HG03135 (cell line): ENCODE measurements around the gene PLEKHH3.

Source experiments
- ATAC-seq: cut with Tn5 transposase; IDR thresholded peaks from one replicate; pipeline ENCODE4 v1.9.1; 2021; ENCODE audit warnings: mild to moderate bottlenecking, moderate library complexity; ENCODE audit not compliant: unreplicated experiment

Gene PLEKHH3, protein sequence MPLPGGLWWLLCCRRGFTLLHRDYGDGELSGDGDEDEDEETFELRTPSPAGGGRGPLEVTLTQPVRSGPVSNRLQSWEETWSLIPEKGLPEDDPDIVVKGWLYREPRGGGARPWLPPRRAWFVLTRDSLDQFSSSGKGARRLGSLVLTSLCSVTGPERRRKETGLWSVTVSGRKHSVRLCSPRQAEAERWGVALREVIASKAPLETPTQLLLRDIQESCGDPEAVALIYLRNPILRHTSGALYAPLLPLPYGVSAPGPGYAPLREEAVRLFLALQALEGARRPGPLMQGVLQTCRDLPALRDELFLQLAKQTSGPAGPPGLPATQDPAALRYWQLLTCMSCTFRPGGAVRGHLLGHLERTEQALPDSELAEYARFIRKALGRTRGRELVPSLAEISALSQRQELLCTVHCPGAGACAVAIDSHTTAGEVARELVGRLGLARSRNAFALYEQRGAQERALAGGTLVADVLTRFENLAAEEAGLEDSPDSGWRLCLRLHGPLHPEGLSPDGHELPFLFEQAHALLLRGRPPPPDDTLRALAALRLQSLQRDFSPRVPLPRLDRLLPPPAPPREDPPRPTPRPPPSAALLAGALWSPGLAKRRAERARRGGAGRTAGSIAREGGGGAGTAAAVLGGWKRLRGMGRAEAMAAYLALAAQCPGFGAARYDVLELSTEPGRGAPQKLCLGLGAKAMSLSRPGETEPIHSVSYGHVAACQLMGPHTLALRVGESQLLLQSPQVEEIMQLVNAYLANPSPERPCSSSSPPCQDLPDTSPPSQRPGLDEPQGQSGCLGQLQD

DNA sequence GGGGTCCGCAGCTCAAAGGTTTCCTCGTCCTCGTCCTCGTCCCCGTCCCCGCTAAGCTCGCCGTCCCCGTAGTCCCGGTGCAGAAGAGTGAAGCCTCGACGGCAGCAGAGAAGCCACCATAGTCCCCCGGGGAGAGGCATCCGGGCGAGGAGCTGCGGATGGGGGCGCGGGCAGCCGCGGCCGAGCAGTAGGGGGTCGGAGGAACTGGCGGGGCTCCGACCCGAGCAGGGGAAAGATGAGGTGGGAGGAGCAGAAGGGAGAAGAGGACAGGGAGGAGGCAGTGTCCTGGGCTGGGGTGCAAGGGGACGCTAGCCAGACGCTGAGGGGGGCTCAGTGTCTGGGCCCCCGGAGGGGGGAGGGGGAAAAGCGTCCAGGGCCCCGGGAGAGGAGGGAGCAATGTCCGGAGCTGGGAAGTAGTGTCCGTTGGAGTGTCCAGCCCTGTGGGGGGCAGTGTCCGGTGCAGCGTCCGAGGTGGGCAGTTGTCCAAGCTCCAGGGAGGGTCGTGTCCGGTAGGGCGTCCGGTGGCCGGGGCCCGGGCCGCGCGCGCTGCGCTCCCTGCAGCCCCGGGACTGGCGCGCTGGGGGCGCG is at the start of gene PLEKHH3:
Gene PLEKHH3, minus strand, starts transcription at position 571 of the 588 bp plus-strand sequence. Its CDS starts 431 bp downstream, at position 140.
- no peak for ATAC-seq

DNA sequence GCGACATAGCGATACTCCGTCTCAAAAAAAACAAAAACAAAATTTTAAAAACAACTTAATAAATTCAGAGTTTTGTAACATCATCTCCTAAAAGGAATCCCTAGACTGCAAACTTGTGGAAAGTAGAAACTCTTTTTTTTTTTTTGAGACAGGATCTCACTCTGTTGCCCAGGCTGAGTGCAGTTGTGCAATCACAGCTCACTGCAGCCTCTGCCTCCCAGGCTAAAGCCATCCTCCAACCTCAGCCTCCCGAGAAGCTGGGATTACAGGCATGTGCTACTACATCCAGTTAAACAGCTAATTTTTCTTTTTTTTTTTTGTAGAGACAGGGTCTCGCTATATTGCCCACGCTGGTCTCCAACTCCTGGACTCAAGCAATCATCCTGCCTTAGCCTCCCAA is 48.3 kb upstream of the PLEKHH3 start:
- no peak for ATAC-seq

DNA sequence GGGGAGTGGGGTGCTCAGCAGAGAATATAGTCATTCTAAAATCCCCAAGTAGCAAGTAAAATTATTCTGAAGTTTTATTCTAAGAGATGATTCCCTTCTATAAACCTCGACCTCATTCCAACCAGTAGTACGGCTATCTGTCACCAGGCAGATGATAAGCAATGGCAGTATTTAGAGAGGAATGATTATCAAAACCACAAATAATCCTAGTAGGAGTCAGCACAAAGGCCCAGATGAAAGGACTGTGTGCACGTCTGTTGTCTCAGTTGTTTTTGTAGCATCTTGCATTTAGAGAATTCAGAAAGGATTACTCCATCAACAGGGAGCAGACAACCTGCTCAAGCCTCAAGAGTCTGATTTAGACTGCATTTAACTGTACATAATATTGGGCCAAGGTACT is 46.8 kb upstream of the PLEKHH3 start:
- ATAC-seq: no peak

DNA sequence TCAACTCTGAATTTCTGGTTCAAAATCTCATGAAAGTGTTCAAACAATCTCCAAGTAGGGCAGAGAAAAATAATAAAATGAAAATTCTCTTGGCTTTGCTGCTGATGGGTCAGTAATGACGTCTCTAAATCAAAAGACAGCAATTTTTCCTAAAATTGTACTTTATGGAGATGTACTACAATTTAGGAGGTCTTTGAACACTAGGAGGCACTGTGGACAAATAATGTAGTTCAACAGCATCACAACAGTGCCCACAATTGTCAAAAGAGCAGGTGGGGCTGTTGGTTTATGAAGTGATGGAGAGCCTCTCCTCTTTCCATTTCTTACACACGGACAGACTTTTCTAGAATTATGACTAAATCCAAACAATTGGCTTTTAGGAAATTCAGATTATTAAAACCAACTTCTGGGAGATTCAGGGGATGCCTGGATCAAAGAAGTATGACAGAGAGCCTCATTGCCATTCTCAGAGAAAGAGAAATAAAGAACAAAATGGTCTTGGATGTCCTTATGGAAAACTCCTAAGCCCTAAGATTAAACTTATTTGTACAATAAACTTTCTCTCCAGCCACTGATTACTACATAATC is 44.3 kb upstream of the PLEKHH3 start:
- no peak for ATAC-seq

DNA sequence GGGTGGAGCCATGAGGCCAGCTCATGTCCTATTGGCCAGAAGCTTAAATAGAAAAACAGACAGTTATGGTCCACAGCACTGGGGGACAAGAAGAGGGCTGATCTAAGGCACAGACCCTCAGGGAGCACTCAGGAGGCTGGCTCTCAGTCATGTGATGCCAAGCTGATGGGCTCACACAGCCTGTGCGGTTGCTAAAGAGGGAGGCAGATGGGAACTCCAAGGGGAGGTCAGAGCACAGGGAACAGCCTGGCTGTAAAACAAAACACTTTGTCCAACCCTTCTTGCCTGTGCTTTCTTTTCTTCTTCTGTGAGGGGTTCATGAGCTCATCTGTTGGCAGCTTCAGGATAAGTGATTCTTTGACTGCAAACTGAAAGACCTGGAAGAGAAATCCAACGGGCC is 32.8 kb upstream of the PLEKHH3 start:
- ATAC-seq: no peak

DNA sequence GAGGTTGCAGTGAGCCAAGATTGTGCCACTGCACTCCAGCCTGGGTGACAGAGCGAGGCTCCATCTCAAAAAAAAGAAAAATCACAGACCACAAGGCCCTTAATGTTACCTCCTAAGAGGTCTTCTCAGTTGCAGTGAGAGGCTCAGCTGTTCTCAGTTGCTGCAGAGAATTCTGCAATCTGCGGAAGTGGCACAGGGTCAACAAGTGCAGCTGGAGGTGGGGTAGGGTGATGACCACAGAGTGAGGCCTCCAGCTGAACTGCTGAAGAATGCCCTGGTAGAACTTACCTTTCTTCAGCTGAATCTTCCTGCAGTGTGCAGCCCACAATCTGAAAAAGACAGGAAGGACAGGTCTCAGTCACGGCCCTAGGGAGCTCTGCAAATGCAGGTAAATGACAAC is 31.8 kb upstream of the PLEKHH3 start:
- ATAC-seq: no peak

DNA sequence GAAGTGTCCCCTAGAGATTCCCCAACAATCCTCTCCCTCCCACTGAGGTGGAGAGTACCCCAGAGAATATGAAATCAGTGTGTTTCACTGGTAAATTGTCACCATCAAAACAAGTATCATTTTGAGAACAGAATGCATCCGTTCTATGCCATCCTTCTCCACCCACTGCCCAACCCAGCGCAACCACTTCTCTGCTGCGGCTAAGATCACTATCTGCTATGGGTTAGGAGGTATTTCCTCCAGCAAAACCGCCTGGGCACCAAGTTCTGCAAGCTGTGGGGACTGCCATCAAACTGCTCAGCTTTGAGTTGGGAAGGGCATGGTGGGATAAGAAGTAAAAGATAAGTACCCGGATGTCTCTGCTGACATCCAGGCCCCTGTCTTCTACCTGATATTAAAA is 29.9 kb upstream of the PLEKHH3 start:
- ATAC-seq: no peak

DNA sequence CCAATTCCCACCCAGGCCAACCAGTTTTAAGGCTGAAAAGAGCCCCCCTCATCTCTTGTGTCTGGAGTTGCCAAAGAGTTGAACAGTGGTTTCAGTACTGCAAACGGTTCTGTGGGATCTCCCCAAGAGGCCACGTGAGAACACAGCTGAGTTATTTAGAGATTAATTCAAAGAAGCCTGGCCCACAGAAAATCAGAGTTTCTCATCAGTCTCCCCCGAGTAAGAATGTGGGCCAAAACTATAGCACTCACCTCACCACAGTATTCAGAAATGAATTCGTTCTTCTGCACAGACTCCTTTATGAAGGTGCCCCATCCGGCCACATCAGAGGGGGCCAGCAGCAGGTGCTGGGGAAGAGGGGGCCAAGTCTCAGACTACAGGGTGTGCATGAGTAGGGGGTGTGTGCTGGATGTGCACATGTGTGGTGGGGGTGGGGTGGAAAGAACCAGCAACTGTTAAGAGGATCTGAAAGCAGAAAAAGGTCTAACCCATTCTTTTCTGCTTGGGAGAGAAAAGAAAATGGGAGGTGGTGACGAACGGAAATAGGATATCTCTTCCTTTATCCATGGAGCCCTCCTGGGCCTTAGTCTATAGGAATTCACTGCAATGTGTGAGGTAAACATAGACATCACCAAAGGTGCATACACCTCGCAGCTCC is 28.2 kb upstream of the PLEKHH3 start:
- peak; percentile 71 for ATAC-seq

DNA sequence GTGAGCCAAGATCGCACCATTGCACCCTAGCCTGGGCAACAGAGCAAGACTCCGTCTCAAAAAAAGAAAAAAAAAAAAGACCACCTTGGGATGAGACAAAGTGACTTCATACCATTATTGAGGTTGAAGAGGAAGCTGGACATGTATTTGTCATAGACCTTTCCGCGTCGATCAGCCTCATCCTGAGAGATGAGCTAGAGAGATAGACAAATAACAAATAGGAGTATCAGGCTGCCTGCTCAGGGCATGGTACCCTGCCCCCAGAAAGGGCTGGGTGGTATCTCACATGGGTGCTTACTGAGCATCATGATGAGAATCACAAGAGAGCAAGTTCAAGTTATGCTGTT is 27.7 kb upstream of the PLEKHH3 start:
- no peak for ATAC-seq

DNA sequence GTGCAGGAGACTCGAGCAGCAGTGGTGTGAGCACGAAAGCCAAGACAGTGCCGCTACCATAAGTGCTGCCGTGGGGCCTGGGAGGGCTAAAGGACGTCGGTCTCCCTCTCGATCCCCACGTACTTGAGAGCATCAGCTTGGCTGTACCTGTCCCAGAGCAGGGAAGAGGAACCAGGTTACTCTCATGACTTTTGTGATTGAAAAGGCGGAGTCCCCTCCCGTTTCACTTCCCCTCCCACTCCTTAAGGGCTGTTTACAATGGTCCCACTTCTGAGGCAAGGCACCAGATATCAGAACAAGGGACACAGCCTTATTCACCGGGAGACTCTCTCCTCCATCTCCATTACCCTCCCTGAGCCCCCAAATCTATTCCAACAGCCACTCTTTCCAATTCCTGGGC is 25.7 kb upstream of the PLEKHH3 start:
- no peak for ATAC-seq

DNA sequence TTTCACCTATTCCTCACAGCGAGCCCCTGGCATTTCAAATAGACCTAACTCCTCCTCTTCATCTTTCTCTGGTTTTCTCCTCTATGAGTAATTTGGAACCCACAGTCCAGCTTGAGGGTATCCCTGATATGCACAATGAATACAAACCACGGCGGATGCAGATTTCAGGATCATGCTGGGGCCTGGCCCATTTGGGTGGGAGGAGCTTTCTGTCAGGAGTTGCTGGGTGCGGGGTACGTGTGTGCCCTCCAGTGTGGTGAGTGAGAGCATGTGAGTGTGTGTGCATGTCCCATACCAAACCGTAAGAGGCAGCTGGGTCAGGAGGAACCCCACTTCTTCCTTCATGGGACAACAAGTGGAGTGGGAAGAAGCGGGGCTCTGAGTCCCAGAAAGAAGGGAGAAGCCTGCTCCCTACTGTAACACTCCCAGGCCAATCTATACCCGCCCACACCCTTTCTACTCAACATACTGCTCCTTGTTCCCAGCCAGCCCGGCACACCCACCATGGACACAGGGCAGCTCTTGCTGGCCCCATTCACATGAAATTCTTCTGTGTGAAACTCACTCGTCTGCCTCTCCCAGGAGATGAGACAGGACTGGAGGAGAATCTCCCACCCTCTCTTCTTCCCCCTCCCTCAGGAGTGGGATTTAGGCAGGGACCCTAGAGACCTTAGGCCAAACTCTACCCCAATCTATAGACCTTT is 23.9 kb upstream of the PLEKHH3 start:
- no peak for ATAC-seq

DNA sequence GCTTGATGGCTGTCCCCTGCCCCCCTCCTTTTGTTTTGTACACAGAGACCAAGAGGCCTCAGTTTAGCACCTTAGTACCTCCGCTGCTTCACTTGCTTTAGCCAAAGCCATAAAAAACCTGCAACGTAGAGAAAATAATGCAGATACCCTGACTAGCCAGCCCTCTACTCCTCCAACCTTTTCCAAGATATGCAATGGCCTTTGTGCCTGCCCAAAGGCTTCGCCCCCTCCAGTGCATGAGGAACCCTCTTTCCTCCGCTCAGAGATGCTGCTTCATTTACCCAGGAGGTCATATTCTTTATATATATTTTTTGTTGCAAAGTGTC is 22.6 kb upstream of the PLEKHH3 start:
- no peak for ATAC-seq

DNA sequence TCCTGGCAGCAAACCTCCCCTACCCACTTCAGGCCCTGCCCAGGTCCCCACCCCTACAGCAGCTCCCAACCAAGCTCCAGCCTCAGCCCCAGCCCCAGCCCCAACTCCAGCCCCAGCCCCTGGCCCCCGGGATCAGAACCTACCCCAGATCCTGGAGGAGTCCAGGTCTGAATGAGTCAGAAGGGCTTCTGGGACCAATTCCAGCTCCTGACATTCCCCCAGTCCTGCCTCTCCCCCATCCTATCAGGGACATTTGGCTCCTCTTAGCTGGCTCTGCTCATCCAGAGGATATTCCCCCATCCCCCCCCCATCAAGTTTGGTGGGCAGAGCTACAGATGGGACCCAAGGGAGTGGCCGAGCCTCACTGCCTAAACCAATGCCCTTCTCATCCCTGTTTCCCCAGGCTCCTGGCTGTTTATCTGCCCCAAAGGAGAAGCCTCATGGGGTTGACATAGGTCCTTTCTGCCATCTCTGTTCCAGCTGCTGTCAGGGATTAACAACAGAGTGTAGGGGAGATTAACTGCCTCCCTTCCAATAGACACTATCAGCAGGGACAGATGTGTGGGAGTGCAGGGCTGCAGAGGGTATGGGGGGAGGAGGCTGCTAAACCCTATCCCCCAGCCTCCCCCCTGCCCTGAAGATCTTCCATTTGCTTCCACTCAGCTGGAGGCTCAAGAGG is 22.1 kb upstream of the PLEKHH3 start:
- no peak for ATAC-seq

DNA sequence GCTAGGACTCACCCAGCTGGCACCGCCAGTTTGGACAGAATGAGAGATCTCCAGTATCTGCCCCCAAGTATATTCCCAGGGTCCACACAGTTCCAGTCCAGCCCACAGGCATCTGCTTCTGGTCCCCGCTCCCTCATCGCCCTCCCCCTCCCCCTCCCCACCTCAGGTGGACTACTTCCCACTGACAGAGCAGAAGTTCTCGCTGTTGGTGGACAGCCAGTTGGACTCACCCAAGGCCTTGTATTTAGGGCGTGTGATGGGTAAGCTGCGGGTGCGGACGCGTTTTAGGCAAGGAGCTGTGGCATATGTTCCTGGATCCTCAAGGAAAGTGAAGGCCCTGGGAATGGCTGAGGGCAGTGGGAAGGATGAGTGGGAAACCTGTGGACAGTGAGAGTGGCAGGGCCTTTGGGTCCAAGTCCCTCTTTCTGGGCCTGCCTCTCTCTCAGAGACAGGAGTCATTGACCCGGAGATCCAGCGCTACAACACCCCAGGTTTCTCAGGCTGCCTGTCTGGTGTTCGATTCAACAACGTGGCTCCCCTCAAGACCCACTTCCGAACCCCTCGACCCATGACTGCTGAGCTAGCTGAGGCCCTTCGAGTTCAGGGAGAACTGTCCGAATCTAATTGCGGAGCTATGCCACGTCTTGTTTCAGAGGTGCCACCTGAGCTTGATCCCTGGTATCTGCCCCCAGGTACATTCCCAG is 20.5 kb upstream of the PLEKHH3 start:
- ATAC-seq: no peak

DNA sequence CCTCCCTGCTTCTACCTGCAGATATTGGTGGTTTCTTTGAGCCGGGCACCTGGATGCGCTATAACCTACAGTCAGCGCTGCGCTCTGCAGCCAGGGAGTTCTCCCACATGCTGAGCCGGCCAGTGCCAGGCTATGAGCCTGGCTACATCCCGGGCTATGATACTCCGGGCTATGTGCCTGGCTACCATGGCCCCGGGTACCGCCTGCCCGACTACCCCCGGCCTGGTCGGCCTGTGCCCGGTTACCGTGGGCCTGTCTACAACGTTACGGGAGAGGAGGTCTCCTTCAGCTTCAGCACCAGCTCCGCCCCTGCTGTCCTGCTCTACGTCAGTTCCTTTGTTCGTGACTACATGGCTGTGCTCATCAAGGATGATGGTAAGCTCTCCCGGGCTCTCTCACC is 18.7 kb upstream of the PLEKHH3 start:
- ATAC-seq: no peak

DNA sequence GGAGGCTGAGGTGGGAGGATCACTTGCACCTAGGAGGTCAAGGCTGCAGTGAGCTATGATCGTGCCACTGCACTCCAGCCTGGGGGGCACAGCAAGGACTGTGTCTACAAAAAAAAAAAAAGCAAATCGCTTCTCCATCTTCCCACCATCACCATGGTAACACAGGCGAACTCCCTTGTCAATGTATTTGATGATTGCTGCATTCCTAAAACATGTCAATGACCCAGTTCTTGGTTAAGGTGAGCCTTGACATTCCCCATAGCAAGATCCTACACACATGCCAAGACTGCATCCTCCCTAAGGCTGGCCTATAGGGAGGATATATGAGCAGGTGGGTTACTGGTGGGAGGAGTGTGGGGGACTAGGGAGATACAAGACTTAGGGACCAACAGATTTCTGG is 17.7 kb upstream of the PLEKHH3 start:
- no peak for ATAC-seq

DNA sequence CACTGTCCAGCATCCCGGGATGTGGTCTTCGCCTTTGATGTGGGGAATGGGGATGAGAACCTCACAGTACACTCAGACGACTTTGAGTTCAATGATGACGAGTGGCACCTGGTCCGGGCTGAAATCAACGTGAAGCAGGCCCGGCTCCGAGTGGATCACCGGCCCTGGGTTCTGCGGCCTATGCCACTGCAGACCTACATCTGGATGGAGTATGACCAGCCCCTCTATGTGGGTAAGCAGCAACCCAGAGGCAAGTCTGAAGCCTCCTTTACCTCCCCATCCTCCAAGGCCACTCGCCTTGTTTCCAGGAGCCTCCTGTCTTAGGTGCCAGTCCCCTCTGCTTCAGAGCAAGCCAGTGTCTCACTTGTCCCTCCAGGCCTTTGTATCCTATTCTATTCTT is 15.7 kb upstream of the PLEKHH3 start:
- ATAC-seq: no peak

DNA sequence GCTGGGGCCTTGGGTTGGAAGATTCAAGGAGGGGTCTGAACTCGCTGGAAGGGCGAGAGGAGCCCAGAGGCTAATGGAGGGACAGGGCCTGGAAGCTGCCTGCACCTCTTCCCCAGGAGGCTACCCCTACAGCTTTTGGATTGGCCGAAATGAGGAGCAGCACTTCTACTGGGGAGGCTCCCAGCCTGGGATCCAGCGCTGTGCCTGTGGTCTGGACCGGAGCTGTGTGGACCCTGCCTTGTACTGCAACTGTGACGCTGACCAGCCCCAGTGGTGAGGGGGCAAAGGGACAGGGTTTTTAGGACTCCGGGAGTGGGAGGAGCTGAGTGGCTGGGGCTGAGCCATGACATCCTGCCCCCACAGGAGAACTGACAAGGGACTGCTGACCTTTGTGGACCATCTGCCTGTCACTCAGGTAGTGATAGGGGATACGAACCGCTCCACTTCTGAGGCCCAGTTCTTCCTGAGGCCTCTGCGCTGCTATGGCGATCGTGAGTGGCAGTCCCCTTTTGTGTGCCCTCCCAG is 14.3 kb upstream of the PLEKHH3 start:
- no peak for ATAC-seq

DNA sequence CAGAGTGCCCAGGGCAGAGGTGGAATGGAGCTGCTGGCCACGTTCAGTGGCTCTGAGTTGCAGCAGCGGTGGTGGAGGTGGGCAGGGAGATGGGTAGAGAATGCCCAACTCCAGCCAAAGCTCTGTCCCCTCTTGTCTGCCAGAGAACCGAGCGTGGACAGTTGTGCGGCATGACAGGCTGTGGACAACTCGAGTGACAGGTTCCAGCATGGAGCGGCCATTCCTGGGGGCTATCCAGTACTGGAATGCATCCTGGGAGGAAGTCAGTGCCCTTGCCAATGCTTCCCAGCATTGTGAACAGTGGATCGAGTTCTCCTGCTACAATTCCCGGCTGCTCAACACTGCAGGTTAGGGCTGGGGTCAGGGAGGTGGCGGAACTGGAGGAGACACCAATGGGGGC is 13.8 kb upstream of the PLEKHH3 start:
- ATAC-seq: no peak
